ENCODE results near the gene TXNDC16. TPM values are rescaled to one million over a fixed set of nuclear protein-coding genes. Genes with fewer than 3 reads are reported as not detected.

The TXNDC16 gene
- total RNA-seq, 1 donor from 2014 or later = 5.9 TPM

DNA sequence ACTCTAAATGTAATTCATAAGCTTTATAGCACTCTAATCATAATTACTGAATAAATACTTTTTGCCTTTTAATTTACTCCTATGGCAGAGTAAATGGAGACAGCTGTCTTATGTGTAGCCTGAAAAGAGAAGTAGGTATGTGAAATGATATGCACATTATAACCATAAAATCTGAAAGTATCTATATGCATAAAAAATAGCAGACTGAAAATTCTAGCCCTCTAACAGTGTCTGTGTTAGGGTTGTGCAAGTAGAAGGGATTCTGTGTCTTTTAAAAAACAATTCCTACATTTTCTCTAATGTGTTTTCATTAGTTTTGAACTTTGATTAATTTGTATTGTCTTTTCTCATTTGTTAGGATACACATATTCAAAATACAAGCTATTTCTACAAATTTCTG is 94.9 kb downstream of the TXNDC16 start:
- peaks cover 4% of the 10 kb centered on the region for H3K9me3 ChIP-seq
- H3K27ac ChIP-seq = no peak overlapping the region
- peaks cover 0 to 27% of the 10 kb centered on the region in 2 donors for H3K36me3 ChIP-seq
- no peak for TF ChIP-seq POLR2A (IDR thresholded peaks at IDR 0.05)
- no peak for TF ChIP-seq POLR2AphosphoS5 (IDR thresholded peaks at IDR 0.05; ENCODE audit: insufficient read depth in 1 of 2, low read depth in 1 of 2)
- TF ChIP-seq, protein P1, sequence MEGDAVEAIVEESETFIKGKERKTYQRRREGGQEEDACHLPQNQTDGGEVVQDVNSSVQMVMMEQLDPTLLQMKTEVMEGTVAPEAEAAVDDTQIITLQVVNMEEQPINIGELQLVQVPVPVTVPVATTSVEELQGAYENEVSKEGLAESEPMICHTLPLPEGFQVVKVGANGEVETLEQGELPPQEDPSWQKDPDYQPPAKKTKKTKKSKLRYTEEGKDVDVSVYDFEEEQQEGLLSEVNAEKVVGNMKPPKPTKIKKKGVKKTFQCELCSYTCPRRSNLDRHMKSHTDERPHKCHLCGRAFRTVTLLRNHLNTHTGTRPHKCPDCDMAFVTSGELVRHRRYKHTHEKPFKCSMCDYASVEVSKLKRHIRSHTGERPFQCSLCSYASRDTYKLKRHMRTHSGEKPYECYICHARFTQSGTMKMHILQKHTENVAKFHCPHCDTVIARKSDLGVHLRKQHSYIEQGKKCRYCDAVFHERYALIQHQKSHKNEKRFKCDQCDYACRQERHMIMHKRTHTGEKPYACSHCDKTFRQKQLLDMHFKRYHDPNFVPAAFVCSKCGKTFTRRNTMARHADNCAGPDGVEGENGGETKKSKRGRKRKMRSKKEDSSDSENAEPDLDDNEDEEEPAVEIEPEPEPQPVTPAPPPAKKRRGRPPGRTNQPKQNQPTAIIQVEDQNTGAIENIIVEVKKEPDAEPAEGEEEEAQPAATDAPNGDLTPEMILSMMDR (IDR thresholded peaks at IDR 0.05) = no peak
- no peaks in the 10 kb centered on the region for H3K4me1 ChIP-seq
- no peak for DNase-seq (ENCODE audit: extremely low spot score in 2 of 2)
- no peaks in the 10 kb centered on the region for H3K27me3 ChIP-seq
- intact Hi-C loops (cut with DNase I) = no loop called here
- H3K4me3 ChIP-seq = no peak overlapping the region

DNA sequence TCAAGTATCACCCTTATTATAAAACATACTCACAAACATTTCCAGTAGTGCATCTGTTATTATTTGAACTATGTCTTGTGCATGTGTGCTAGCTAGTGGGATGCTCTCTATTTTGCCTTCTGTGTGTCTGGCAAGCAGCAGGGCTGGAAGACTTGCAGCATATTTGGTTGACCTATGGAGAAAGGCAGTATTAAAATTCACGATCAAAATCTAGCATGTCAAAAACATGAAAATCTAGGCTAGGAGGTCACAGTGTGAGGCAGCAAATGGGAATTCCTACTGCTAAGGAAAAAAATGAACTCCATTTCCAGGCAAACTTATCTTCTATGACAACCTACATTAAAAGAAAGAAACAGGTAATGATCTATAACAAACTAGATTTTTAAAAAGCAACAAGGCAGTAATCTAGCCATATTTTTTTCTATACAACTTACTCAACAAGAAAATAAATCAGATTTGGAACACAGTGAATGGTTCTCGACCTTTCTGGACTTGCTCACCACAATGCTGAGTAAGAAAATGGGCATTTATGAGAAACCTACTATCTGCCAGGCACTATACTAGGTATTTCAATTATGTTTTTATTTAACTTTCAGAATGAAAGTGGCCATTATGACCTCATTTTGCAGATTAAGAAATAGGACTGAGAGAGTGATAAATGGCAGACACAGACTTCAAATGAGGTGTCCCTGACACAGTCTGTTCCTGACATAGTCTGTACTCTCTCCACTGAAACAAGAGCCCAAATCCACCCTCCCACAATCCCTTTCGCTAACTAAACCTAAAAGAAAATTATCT is 96.8 kb downstream of the TXNDC16 start:
- intact Hi-C loops (cut with DNase I) = no loop called here
- Histone ChIP-seq H3K4me1 (no peaks in the 10 kb centered on the region), H3K9me3 (no peaks in the 10 kb centered on the region), H3K27ac (no peak overlapping the region), H3K27me3 (no peaks in the 10 kb centered on the region), H3K36me3 (peaks cover 0 to 16% of the 10 kb centered on the region in 2 donors), H3K4me3 (no peak overlapping the region)
- TF ChIP-seq, protein P1 (IDR thresholded peaks at IDR 0.05) = no peak
- TF ChIP-seq POLR2A (IDR thresholded peaks at IDR 0.05) (no peak), POLR2AphosphoS5 (IDR thresholded peaks at IDR 0.05; ENCODE audit: insufficient read depth in 1 of 2, low read depth in 1 of 2) (no peak)
- DNase-seq (ENCODE audit: extremely low spot score in 2 of 2) = no peak

DNA sequence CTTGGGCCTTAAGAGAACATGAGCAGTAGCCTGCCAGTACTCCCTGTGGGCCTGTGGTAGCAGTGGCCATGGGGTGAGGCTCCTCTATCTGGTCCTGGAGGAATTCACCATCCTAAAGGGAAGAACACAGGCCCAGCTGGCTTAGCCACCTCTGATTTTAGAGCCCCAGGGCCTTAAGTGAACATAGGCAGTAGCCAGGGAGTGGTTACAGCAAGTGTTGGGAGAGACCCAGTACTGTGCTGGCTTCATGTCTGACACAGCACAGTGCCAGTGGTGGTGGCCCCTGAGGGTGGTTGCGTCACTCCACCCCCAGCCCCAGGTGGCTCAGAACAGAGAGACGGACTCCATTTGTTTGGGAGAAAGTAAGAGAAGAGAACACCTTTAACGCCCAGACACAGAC is 105.1 kb downstream of the TXNDC16 start:
- no peak for DNase-seq (ENCODE audit: extremely low spot score in 2 of 2)
- intact Hi-C loops (cut with DNase I) = no loop called here
- TF ChIP-seq, protein P1 (IDR thresholded peaks at IDR 0.05) = no peak
- TF ChIP-seq POLR2A (IDR thresholded peaks at IDR 0.05) (no peak), POLR2AphosphoS5 (IDR thresholded peaks at IDR 0.05; ENCODE audit: insufficient read depth in 1 of 2, low read depth in 1 of 2) (no peak)

DNA sequence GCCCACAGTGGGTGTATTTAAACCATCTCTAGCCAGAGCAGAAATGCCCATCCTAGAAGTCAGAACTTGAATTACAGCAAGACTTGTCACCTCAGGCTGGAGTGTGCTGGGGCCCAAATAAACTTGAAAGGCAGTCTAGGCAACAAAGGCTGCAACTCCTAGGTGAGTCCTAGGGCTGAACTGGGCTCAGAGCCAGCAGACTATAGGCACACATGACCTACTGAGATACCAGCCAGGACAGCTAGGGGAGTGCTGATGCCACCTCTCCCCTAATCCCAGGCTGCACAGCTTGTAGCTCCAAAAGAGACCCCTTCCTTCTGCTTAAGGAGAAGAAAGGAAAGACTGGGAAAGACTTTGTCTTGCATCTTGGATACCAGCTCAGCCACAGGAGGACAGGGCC is 106.0 kb downstream of the TXNDC16 start:
- no peak for DNase-seq (ENCODE audit: extremely low spot score in 2 of 2)
- intact Hi-C loops (cut with DNase I) = no loop called here
- Histone ChIP-seq H3K27ac (no peak overlapping the region), H3K9me3 (no peaks in the 10 kb centered on the region), H3K27me3 (no peaks in the 10 kb centered on the region), H3K4me1 (no peaks in the 10 kb centered on the region), H3K4me3 (no peak overlapping the region), H3K36me3 (no peaks in the 10 kb centered on the region)
- TF ChIP-seq POLR2A (IDR thresholded peaks at IDR 0.05) = no peak
- TF ChIP-seq, protein P1 (IDR thresholded peaks at IDR 0.05) = no peak
- no peak for TF ChIP-seq POLR2AphosphoS5 (IDR thresholded peaks at IDR 0.05; ENCODE audit: insufficient read depth in 1 of 2, low read depth in 1 of 2)

More for the DNA sequence above, 105.1 kb downstream of the TXNDC16 start:
- no peaks in the 10 kb centered on the region for H3K36me3 ChIP-seq
- H3K27me3 ChIP-seq = no peaks in the 10 kb centered on the region
- no peaks in the 10 kb centered on the region for H3K9me3 ChIP-seq
- H3K4me1 ChIP-seq = no peaks in the 10 kb centered on the region
- no peak overlapping the region for H3K27ac ChIP-seq
- no peak overlapping the region for H3K4me3 ChIP-seq

DNA sequence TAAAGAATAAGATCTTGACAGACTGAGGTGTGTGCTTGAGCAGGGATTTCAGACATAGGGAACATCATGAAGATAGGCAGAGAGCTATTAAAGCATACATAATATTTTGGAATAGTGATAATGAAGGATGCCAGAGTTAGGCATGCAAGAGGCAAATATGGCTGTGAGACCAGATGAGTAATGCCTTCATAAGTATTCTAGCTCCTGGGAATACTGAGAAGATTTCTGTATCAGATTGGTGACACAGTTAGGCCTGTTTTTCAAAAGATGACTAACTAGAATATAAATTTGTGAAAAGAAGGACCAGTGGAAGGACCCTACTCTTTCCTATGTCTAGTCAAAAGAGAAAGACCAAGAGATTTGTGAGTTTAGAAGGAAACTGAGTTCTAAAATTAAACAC is 108.8 kb downstream of the TXNDC16 start:
- H3K9me3 ChIP-seq = no peaks in the 10 kb centered on the region
- H3K4me3 ChIP-seq = no peak overlapping the region
- DNase-seq (ENCODE audit: extremely low spot score in 2 of 2) = no peak
- no peaks in the 10 kb centered on the region for H3K36me3 ChIP-seq
- no peak overlapping the region for H3K27ac ChIP-seq
- no peaks in the 10 kb centered on the region for H3K4me1 ChIP-seq
- intact Hi-C loops (cut with DNase I) = no loop called here
- no peaks in the 10 kb centered on the region for H3K27me3 ChIP-seq
- TF ChIP-seq, protein P1 (IDR thresholded peaks at IDR 0.05) = no peak
- TF ChIP-seq POLR2A (IDR thresholded peaks at IDR 0.05) = no peak
- no peak for TF ChIP-seq POLR2AphosphoS5 (IDR thresholded peaks at IDR 0.05; ENCODE audit: insufficient read depth in 1 of 2, low read depth in 1 of 2)
